ENCODE results near the gene BRSK1.

The BRSK1 gene

GRCh38 chr19:55266840-55267239 lies 17.0 kb upstream of the BRSK1 start:
- TF ChIP-seq, protein P1, sequence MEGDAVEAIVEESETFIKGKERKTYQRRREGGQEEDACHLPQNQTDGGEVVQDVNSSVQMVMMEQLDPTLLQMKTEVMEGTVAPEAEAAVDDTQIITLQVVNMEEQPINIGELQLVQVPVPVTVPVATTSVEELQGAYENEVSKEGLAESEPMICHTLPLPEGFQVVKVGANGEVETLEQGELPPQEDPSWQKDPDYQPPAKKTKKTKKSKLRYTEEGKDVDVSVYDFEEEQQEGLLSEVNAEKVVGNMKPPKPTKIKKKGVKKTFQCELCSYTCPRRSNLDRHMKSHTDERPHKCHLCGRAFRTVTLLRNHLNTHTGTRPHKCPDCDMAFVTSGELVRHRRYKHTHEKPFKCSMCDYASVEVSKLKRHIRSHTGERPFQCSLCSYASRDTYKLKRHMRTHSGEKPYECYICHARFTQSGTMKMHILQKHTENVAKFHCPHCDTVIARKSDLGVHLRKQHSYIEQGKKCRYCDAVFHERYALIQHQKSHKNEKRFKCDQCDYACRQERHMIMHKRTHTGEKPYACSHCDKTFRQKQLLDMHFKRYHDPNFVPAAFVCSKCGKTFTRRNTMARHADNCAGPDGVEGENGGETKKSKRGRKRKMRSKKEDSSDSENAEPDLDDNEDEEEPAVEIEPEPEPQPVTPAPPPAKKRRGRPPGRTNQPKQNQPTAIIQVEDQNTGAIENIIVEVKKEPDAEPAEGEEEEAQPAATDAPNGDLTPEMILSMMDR (IDR thresholded peaks at IDR 0.05; ENCODE audit: low read depth, low read length), result no peak
- H3K9me3 ChIP-seq, result no peaks in the 10 kb centered on the region

DNA sequence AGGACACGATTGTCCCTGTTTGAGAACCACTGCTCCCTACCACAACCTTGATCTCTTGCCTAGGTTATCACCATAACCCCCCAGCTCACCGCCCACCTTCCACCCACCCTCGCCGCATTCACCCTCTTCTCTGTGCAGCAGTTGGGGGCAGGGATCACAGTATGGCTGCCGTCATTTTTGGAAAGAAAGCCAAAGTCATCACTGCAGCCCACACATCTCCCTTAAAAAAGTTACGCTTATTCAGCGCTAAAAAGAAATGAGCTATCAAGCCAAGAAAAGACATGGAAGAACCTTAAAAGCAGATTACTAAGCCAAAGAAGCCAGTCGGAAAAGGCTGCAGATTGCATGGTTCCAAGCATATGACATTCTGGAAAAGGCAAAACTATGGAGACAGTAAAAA lies 14.5 kb upstream of the BRSK1 start:
- Histone ChIP-seq H3K4me3 (ENCODE audit: low read depth, low read length) (no peak overlapping the region), H3K27me3 (no peaks in the 10 kb centered on the region), H3K4me1 (no peaks in the 10 kb centered on the region), H3K36me3 (peaks cover 7% of the 10 kb centered on the region; the same call in 1 of the 2 replicates), H3K9me3 (no peaks in the 10 kb centered on the region)
- DNase-seq, result no peak
- TF ChIP-seq, protein P1 (IDR thresholded peaks at IDR 0.05; ENCODE audit: low read depth, low read length), result no peak

More at GRCh38 chr19:55266840-55267239, 17.0 kb upstream of the BRSK1 start:
- Histone ChIP-seq H3K36me3 (no peaks in the 10 kb centered on the region), H3K4me1 (no peaks in the 10 kb centered on the region), H3K4me3 (ENCODE audit: low read depth, low read length) (no peak overlapping the region), H3K27me3 (no peaks in the 10 kb centered on the region)
- DNase-seq, result no peak

DNA sequence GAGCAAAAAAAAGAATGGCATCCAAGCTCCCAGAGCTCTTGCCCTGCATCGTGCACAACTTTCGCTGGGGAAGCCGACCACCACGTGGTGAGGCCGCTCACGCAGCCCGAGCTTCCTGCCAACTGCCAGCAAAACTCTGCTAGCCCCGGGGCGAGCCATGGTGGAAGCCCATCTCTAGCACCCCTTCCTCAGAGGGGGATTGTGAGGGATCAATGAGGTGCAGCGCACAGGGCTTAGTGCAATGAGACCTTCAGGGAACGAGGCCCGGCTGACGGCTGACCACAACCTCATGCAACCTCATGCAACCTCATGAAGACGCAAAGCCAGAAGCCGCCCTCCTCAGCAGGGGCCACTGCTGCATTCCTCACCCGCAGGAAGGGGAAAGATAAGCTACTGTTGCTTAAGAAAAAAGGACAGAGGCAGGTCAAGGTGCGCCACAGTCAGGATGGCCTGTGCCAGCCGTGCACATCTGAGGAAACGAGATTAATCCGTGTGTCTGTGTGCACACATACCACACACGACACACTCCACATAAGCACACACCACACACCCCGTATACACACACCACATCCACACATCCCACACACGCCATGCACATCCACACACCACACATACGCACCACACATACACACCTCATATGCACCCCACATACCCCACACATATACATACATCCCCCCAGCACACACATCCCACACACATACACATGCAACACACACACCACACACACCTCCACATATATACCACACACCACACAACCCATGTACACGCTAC lies 13.4 kb upstream of the BRSK1 start:
- Histone ChIP-seq H3K4me3 (ENCODE audit: low read depth, low read length) (no peak overlapping the region), H3K27me3 (no peaks in the 10 kb centered on the region), H3K36me3 (peaks cover 7% of the 10 kb centered on the region; the same call in 1 of the 2 replicates), H3K4me1 (no peaks in the 10 kb centered on the region), H3K9me3 (no peaks in the 10 kb centered on the region)
- TF ChIP-seq, protein P1 (IDR thresholded peaks at IDR 0.05; ENCODE audit: low read depth, low read length), result no peak
- DNase-seq, result no peak

GRCh38 chr19:55272142-55272541 lies 11.7 kb upstream of the BRSK1 start:
- TF ChIP-seq, protein P1 (IDR thresholded peaks at IDR 0.05; ENCODE audit: low read depth, low read length), result no peak
- Histone ChIP-seq H3K4me1 (no peaks in the 10 kb centered on the region), H3K27me3 (no peaks in the 10 kb centered on the region), H3K36me3 (peaks cover 7% of the 10 kb centered on the region; the same call in 1 of the 2 replicates), H3K4me3 (ENCODE audit: low read depth, low read length) (no peak overlapping the region), H3K9me3 (no peaks in the 10 kb centered on the region)
- DNase-seq, result no peak

GRCh38 chr19:55273978-55274707 lies 9.7 kb upstream of the BRSK1 start:
- Histone ChIP-seq H3K4me1 (no peaks in the 10 kb centered on the region), H3K9me3 (no peaks in the 10 kb centered on the region), H3K27me3 (no peaks in the 10 kb centered on the region), H3K36me3 (peaks cover 10% of the 10 kb centered on the region; the same call in 1 of the 2 replicates), H3K4me3 (ENCODE audit: low read depth, low read length) (no peak overlapping the region)
- DNase-seq, result no peak
- TF ChIP-seq, protein P1 (IDR thresholded peaks at IDR 0.05; ENCODE audit: low read depth, low read length), result no peak

All from BE2C (cell line).